ENCODE data around the gene PTEN. TPM values are rescaled to one million over a fixed set of nuclear protein-coding genes. Genes with fewer than 3 reads are reported as not detected.

PTEN gene
- total and polyA plus RNA-seq, 2 donors (not counting 3 experiments of a cell fraction or from before 2014, with no cell fraction given): 8.0 to 76.9 TPM

DNA sequence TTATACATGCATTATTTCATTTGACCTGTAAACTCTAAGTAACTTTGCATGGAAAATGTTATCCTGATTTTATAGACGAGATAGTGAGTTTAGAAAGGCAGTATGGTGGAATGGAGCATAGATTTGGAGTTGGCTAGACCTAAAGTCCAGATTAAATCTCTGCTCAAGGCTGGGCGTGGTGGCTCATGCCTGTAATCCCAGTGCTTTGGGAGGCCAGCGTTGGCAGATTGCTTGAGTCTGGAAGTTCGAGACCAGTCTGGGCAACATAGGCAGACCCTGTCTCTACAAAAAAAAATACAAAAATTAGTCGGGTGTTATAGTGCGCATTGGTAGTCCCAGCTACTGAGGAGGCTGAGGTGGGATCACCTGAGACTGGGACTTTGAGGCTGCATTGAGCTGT, 9.4 kb downstream of the PTEN start:
- Histone ChIP-seq H4K20me1 (replicated peaks; ENCODE audit: control insufficient read depth, extremely low read depth, insufficient read depth, low read length) (peaks cover 6% of the 10 kb centered on the region), H3K4me3 (replicated peaks in 1 of 3; ENCODE audit: insufficient read depth in 1 of 3, low read depth in 1 of 3, low read length in 3 of 3) (no peak overlapping the region), H2AFZ (ENCODE audit: low read depth, low read length) (no peak overlapping the region), H3K9me1 (replicated peaks; ENCODE audit: control insufficient read depth, extremely low read depth, insufficient read depth, low read length) (no peaks in the 10 kb centered on the region), H3K9me3 (replicated peaks; ENCODE audit: control insufficient read depth, insufficient read depth, low read length) (no peaks in the 10 kb centered on the region), H3K4me2 (ENCODE audit: insufficient read depth, low read length) (no peak overlapping the region), H3K79me2 (ENCODE audit: control insufficient read depth, insufficient read depth, low read length) (peaks cover 86% of the 10 kb centered on the region), H3K27ac (ENCODE audit: insufficient read depth, low read depth, low read length) (no peak overlapping the region), H3K4me1 (ENCODE audit: control insufficient read depth, extremely low read depth, insufficient read depth, low read length) (peaks cover 23% of the 10 kb centered on the region), H3K9ac (replicated peaks; ENCODE audit: extremely low read depth, insufficient read depth, low read length) (no peak overlapping the region), H3K27me3 (ENCODE audit: control insufficient read depth in 2 of 2, insufficient read depth in 2 of 2, low read length in 2 of 2) (no peaks in the 10 kb centered on the region), H3K36me3 (ENCODE audit: control insufficient read depth in 2 of 2, extremely low read depth in 1 of 2, insufficient read depth in 2 of 2, low read length in 2 of 2) (no peaks in the 10 kb centered on the region)
- DNase-seq (ENCODE audit: low read depth, low spot score) (no peak), FAIRE-seq (no peak)
- POLR2A ChIA-PET: no interaction called here
- intact Hi-C loops (cut with micrococcal nuclease): no loop called here
- BruUV-seq (replicated peaks): no TSS peak
- CTCF ChIA-PET: interaction anchor here (1.5 to 1.8 kb wide), 2 partner anchors 10 to 516 kb away, joined by 5 to 8 read pairs; no protein-coding TSS in a partner anchor
- no peak for TF ChIP-seq POLR2A (IDR thresholded peaks at IDR 0.05; ENCODE audit: low read depth, low read length)
- TF ChIP-seq FOS (IDR thresholded peaks at IDR 0.05; ENCODE audit: borderline replicate concordance, insufficient read depth, low read length): no peak
- no peak for TF ChIP-seq EZH2 (IDR thresholded peaks at IDR 0.05; ENCODE audit: borderline replicate concordance, low read depth, low read length, severe bottlenecking)
- TF ChIP-seq POLR2AphosphoS5 (IDR thresholded peaks at IDR 0.05; ENCODE audit: insufficient read depth, low read depth, low read length): no peak
- no peak for TF ChIP-seq GATA2 (IDR thresholded peaks at IDR 0.05; ENCODE audit: insufficient read depth, insufficient read length, low read depth, low read length)
- TF ChIP-seq, protein P1, sequence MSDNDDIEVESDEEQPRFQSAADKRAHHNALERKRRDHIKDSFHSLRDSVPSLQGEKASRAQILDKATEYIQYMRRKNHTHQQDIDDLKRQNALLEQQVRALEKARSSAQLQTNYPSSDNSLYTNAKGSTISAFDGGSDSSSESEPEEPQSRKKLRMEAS (IDR thresholded peaks at IDR 0.05; ENCODE audit: insufficient read depth, insufficient read length): no peak
- TF ChIP-seq, protein P2, sequence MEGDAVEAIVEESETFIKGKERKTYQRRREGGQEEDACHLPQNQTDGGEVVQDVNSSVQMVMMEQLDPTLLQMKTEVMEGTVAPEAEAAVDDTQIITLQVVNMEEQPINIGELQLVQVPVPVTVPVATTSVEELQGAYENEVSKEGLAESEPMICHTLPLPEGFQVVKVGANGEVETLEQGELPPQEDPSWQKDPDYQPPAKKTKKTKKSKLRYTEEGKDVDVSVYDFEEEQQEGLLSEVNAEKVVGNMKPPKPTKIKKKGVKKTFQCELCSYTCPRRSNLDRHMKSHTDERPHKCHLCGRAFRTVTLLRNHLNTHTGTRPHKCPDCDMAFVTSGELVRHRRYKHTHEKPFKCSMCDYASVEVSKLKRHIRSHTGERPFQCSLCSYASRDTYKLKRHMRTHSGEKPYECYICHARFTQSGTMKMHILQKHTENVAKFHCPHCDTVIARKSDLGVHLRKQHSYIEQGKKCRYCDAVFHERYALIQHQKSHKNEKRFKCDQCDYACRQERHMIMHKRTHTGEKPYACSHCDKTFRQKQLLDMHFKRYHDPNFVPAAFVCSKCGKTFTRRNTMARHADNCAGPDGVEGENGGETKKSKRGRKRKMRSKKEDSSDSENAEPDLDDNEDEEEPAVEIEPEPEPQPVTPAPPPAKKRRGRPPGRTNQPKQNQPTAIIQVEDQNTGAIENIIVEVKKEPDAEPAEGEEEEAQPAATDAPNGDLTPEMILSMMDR (IDR thresholded peaks at IDR 0.05; ENCODE audit: extremely low read depth in 1 of 2, insufficient read depth in 1 of 2, low read depth in 1 of 2, low read length in 2 of 2): no peak
- TF ChIP-seq JUN (IDR thresholded peaks at IDR 0.05; ENCODE audit: borderline replicate concordance, insufficient read depth, insufficient read length, low read depth): no peak
- no peak for TF ChIP-seq MYC (IDR thresholded peaks at IDR 0.05; ENCODE audit: low read depth, low read length)
- dilution Hi-C loops (cut with MboI; ENCODE audit: extremely low pct_ligation_motif_present, low sequenced_read_pairs): loop anchor here (25.0 kb wide), 1 partner anchor 689 kb away; no protein-coding TSS in a partner anchor
